Measurements from ENCODE around the gene SIPA1L3.

SIPA1L3 gene

GRCh38 chr19:38044267-38045111, 137.5 kb downstream of the SIPA1L3 start:
- DNase-seq (ENCODE audit: insufficient read length, low spot score) (no peak), FAIRE-seq (no peak)
- TF ChIP-seq CTCF (IDR thresholded peaks at IDR 0.05; ENCODE audit: insufficient read depth, missing control alignments), result no peak

GRCh38 chr19:38045554-38046253, 138.7 kb downstream of the SIPA1L3 start:
- FAIRE-seq (no peak), DNase-seq (ENCODE audit: insufficient read length, low spot score) (no peak)
- TF ChIP-seq CTCF (IDR thresholded peaks at IDR 0.05; ENCODE audit: insufficient read depth, missing control alignments), result no peak

- FAIRE-seq, result no peak
- no peak for TF ChIP-seq CTCF (IDR thresholded peaks at IDR 0.05; ENCODE audit: insufficient read depth, missing control alignments)
Measured at GRCh38 chr19:38046254-38047048, 139.4 kb downstream of the SIPA1L3 start.

GRCh38 chr19:38047049-38047438, 140.0 kb downstream of the SIPA1L3 start:
- no peak for DNase-seq (ENCODE audit: insufficient read length, low spot score)
- FAIRE-seq, result no peak
- TF ChIP-seq CTCF (IDR thresholded peaks at IDR 0.05; ENCODE audit: insufficient read depth, missing control alignments), result no peak

More at GRCh38 chr19:38046254-38047048, 139.4 kb downstream of the SIPA1L3 start:
- DNase-seq (ENCODE audit: insufficient read length, low spot score), result no peak

GRCh38 chr19:38047641-38048040, 140.6 kb downstream of the SIPA1L3 start:
- FAIRE-seq (no peak), DNase-seq (ENCODE audit: insufficient read length, low spot score) (no peak)
- TF ChIP-seq CTCF (IDR thresholded peaks at IDR 0.05; ENCODE audit: insufficient read depth, missing control alignments), result no peak

GRCh38 chr19:38049105-38049649, 142.2 kb downstream of the SIPA1L3 start:
- DNase-seq (ENCODE audit: insufficient read length, low spot score) (no peak), FAIRE-seq (no peak)
- no peak for TF ChIP-seq CTCF (IDR thresholded peaks at IDR 0.05; ENCODE audit: insufficient read depth, missing control alignments)

Measured in D721Med (cell line).